ENCODE data around the gene CHRND.

- TF ChIP-seq CTCF (conservative IDR thresholded peaks at IDR 0.05; ENCODE audit: low read depth in 2 of 2) (no peak), ETS1 (IDR thresholded peaks at IDR 0.05) (no peak), ZNF114 (CRISPR knock-in tag; IDR thresholded peaks at IDR 0.05) (no peak), EZH2phosphoT487 (IDR thresholded peaks at IDR 0.05; ENCODE audit: unreplicated experiment) (no peak), POLR2AphosphoS5 (IDR thresholded peaks at IDR 0.05; ENCODE audit: low read depth) (no peak), CREB1 (CRISPR knock-in tag; IDR thresholded peaks at IDR 0.05; ENCODE audit: low read depth) (no peak)
Measured at GRCh38 chr2:232504438-232504837, 21.5 kb upstream of the CHRND start.

Measured in GM23338 (cell line).